Cardiac muscle cell (in vitro differentiated cells and primary cell): Measurements from ENCODE around the gene SDHAF3. TPM values are rescaled to one million over a fixed set of nuclear protein-coding genes. Genes with fewer than 3 reads are reported as not detected.
A peak's percentile ranks its signal among the peaks of the same experiment; 100 is the strongest.

Source experiments
- DNase-seq, 2 donors: peaks; one replicate each; pipeline versions ENCODE4 v3.0.0 to v3.0.0-alpha.2; 2010 to 2017; ENCODE audit warnings: low read depth in 1 of 2, low spot score in 1 of 2
- H3K27ac ChIP-seq: fragments of 200-600 bp; sonication (generic); 2 replicates; pipeline ENCODE4 v1.5.1; 2016
- H3K27me3 ChIP-seq: fragments of 200-600 bp; sonication (generic); 2 replicates; pipeline ENCODE4 v1.6.0; 2016; ENCODE audit warnings: control low read depth
- H3K36me3 ChIP-seq: fragments of 200-600 bp; sonication (generic); 2 replicates; pipeline ENCODE4 v1.5.1; 2016; ENCODE audit warnings: control low read depth
- H3K4me1 ChIP-seq: fragments of 200-600 bp; sonication (generic); 2 replicates; pipeline ENCODE4 v1.8.1; 2017; ENCODE audit warnings: low read depth, mild to moderate bottlenecking, mixed run types
- H3K4me3 ChIP-seq: fragments of 200-600 bp; sonication (generic); 2 replicates; pipeline ENCODE4 v1.5.1; 2016; ENCODE audit warnings: mild to moderate bottlenecking
- H3K9me3 ChIP-seq: fragments of 200-600 bp; sonication (generic); 2 replicates; pipeline ENCODE4 v1.5.1; 2017; ENCODE audit warnings: low read depth, mild to moderate bottlenecking, control low read depth
- polyA plus RNA-seq: library from polyadenylated mRNA; unstranded; fragments of >200 nt; fragmentation: Nextera tagmentation; extraction: Ambion mirVana; gene quantifications from 2 replicates; pipeline ENCODE4 v1.2.1, GENCODE V29; 2016
- total RNA-seq: library from RNA; depleted of rRNA; stranded (reverse); fragments of >200 nt; gene quantifications from 2 replicates; pipeline ENCODE4 v1.2.3, GENCODE V29; 2016
- TF ChIP-seq, protein P1 (sequence below): IDR thresholded peaks from 2 replicates; pipeline ENCODE4 v1.5.1; 2012; ENCODE audit warnings: low read depth, mild to moderate bottlenecking, low read length

Gene SDHAF3
- total and polyA plus RNA-seq, 2 experiments from 2014 or later: 8.8 to 65.3 TPM

DNA sequence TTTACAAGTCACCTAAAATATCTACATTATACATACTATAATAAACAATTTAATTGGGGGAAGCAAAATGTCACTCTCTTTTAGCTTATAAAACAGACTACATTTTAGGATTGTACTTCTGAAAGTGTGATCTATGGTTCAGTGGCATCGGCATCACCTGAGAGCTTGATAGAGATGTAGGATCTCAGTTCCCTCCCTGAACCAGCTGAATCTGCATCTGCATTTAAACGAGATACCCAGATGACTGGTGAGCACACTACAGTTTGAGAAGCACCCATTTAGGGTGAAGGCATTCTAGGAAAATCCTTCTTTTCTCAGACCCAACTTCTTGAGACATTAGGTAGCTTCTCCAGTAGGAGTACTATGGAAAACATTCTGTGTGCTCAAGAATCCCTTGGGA, 21.5 kb upstream of the SDHAF3 start:
- no peak overlapping the region for H3K27ac ChIP-seq
- H3K4me1 ChIP-seq: no peaks in the 10 kb centered on the region
- no peaks in the 10 kb centered on the region for H3K36me3 ChIP-seq
- no peak for DNase-seq
- H3K4me3 ChIP-seq: no peak overlapping the region
- TF ChIP-seq, protein P1, sequence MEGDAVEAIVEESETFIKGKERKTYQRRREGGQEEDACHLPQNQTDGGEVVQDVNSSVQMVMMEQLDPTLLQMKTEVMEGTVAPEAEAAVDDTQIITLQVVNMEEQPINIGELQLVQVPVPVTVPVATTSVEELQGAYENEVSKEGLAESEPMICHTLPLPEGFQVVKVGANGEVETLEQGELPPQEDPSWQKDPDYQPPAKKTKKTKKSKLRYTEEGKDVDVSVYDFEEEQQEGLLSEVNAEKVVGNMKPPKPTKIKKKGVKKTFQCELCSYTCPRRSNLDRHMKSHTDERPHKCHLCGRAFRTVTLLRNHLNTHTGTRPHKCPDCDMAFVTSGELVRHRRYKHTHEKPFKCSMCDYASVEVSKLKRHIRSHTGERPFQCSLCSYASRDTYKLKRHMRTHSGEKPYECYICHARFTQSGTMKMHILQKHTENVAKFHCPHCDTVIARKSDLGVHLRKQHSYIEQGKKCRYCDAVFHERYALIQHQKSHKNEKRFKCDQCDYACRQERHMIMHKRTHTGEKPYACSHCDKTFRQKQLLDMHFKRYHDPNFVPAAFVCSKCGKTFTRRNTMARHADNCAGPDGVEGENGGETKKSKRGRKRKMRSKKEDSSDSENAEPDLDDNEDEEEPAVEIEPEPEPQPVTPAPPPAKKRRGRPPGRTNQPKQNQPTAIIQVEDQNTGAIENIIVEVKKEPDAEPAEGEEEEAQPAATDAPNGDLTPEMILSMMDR: no peak
- no peaks in the 10 kb centered on the region for H3K9me3 ChIP-seq
- no peaks in the 10 kb centered on the region for H3K27me3 ChIP-seq

DNA sequence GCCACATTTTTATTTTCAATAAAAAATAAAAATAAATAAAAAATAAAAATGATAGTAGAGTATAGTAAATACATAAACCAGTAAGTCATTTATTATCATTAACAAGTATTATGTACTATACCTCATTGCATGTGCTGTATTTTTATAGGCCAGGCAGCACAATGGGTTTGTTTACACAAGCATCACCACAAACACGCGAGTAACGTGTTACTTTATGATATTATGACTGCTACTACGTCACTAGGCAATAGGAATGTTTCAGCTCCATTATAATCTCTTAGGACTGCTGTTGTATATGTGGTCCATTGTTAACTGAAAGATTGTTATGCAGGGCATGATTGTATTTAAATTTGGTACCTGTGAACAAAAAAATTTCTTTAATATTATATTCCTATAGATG, 20.8 kb upstream of the SDHAF3 start:
- H3K4me3 ChIP-seq: no peak overlapping the region
- H3K4me1 ChIP-seq: no peaks in the 10 kb centered on the region
- H3K36me3 ChIP-seq: no peaks in the 10 kb centered on the region
- H3K9me3 ChIP-seq: no peaks in the 10 kb centered on the region
- TF ChIP-seq, protein P1: no peak
- no peak for DNase-seq
- no peaks in the 10 kb centered on the region for H3K27me3 ChIP-seq
- H3K27ac ChIP-seq: no peak overlapping the region

DNA sequence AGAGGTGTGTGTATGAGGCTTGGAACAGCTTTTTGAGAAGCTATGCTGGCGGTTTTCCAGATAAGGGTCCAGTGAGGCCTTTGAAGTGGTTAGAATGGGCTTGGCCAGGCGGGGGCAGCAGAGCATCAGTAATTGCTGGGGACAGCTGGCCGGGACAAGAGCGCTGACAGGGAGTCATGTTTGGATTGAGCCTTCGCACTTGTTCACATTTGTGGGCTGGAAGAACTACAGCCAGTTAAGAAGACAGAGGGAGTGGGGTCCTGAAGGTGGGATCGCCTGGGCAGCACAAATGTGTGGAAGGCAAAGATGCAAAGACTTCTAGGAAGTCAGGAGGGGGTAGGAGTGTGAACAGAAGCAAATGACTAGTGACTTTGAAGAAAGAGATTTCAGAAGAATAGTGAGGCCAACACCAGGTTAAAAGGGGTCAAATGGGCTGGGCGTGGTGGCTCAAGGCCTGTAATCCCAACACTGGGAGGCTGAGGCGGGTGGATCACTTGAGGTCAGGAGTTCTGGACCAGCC, 12.7 kb upstream of the SDHAF3 start:
- Histone ChIP-seq H3K36me3 (no peaks in the 10 kb centered on the region), H3K9me3 (no peaks in the 10 kb centered on the region), H3K4me3 (no peak overlapping the region), H3K4me1 (no peaks in the 10 kb centered on the region), H3K27ac (no peak overlapping the region), H3K27me3 (no peaks in the 10 kb centered on the region)
- TF ChIP-seq, protein P1: peak; percentile 79
- peak; percentile 83 to 94 for DNase-seq

DNA sequence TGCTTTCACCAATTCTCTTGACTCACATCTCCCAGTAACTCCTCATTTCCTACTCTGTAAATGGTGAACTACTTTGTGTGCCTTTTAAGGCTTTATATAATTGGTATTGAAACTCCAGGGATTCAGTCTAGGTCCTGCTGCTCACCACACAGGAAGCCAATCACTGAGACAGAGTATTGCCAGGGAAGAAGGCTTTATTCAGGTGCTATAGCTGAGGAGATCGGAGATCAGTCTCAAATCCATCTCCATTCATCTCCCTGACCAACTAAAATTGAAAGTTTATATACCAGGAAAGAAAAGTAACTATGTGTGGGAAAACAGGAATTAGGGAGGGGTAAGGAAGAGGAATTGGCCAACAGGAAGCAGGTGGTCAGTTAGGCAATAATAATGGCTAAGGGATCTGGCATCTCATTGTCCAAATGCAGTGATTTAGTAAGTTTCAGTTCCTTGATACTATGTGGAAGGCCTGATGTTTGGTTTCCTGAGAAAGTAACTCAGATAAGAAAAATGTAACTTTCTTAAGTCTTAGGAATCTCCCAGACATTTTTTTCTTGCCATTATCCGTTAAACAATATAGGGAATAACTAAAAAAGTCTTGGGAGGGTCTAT, 10.2 kb upstream of the SDHAF3 start:
- TF ChIP-seq, protein P1: no peak
- H3K27me3 ChIP-seq: no peaks in the 10 kb centered on the region
- no peaks in the 10 kb centered on the region for H3K36me3 ChIP-seq
- H3K4me1 ChIP-seq: no peaks in the 10 kb centered on the region
- DNase-seq: peak in 1 of 2 donors; percentile 44
- no peaks in the 10 kb centered on the region for H3K9me3 ChIP-seq
- H3K4me3 ChIP-seq: no peak overlapping the region
- no peak overlapping the region for H3K27ac ChIP-seq

DNA sequence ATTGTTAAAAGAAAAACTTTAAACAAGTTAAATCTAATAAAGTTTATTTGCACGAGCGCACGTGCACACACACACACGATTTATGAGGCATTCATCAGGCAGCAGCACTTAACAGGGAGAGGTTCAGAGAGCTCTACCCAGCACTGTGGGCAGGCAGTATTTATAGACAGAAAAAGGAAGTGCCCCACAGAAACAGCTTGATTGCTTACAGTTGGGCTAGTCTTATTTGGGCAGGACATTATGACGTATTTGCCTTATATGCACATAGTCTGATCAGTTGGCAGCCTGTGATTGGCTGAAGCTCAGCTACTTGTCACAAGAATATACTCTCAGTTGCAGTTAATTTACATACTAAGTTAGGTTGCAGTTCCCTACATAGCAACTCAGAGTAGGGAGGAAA, 1.2 kb upstream of the SDHAF3 start:
- H3K36me3 ChIP-seq: no peaks in the 10 kb centered on the region
- H3K27ac ChIP-seq: no peak overlapping the region
- no peaks in the 10 kb centered on the region for H3K27me3 ChIP-seq
- H3K4me3 ChIP-seq: no peak overlapping the region
- H3K9me3 ChIP-seq: no peaks in the 10 kb centered on the region
- H3K4me1 ChIP-seq: peaks cover 9% of the 10 kb centered on the region
- TF ChIP-seq, protein P1: no peak
- no peak for DNase-seq
